SHP77 (cell line): Measurements from ENCODE around the gene DENND11.
"Not testable (repeated sequence)": the region's sequence is repeated elsewhere in the genome, so short reads cannot be mapped to it uniquely, and the experiment has no call there.

ENCODE experiments used
- DNase-seq, 2 experiments: peaks; one replicate each; lab custom pipeline; 2025; lab: John Stamatoyannopoulos, UW

Gene DENND11

GRCh38 chr7:141706239-141707064 is 4.5 kb upstream of the DENND11 start:
- DNase-seq: no peak

GRCh38 chr7:141704741-141705140 is 2.8 kb upstream of the DENND11 start:
- DNase-seq: no peak

- DNase-seq: no peak
Measured at GRCh38 chr7:141704112-141704511, 2.1 kb upstream of the DENND11 start.

GRCh38 chr7:141702892-141703291 is 926 bp upstream of the DENND11 start:
- DNase-seq: no peak

GRCh38 chr7:141701489-141702046 is 398 bp downstream of the DENND11 start:
- peak in 1 of 2 experiments; percentile 55 for DNase-seq

- no peak for DNase-seq
Measured at GRCh38 chr7:141700848-141701371, 1.1 kb downstream of the DENND11 start.

- no peak for DNase-seq
Measured at GRCh38 chr7:141700296-141700847, 1.6 kb downstream of the DENND11 start.

- DNase-seq: no peak
Measured at GRCh38 chr7:141699860-141700259, 2.1 kb downstream of the DENND11 start.

- DNase-seq: no peak
Measured at GRCh38 chr7:141698247-141699015, 3.5 kb downstream of the DENND11 start.

GRCh38 chr7:141697211-141697871 is 4.6 kb downstream of the DENND11 start:
- no peak for DNase-seq

GRCh38 chr7:141696348-141696747 is 5.6 kb downstream of the DENND11 start:
- no peak for DNase-seq

- DNase-seq: peak; percentile 87 to 88
Measured at GRCh38 chr7:141695803-141696289, 6.1 kb downstream of the DENND11 start.

GRCh38 chr7:141693082-141693481 is 8.9 kb downstream of the DENND11 start:
- no peak for DNase-seq

- DNase-seq: no peak
Measured at GRCh38 chr7:141691961-141692360, 10.0 kb downstream of the DENND11 start.

GRCh38 chr7:141691540-141691939 is 10.4 kb downstream of the DENND11 start:
- DNase-seq: no peak

GRCh38 chr7:141689072-141689825 is 12.7 kb downstream of the DENND11 start:
- not testable (repeated sequence) for DNase-seq

GRCh38 chr7:141688043-141688442 is 13.9 kb downstream of the DENND11 start:
- no peak for DNase-seq

GRCh38 chr7:141686670-141687069 is 15.3 kb downstream of the DENND11 start:
- no peak for DNase-seq

- DNase-seq: no peak
Measured at GRCh38 chr7:141686074-141686473, 15.9 kb downstream of the DENND11 start.

GRCh38 chr7:141685285-141686023 is 16.5 kb downstream of the DENND11 start:
- no peak for DNase-seq
